HG02938 (cell line): ENCODE results near the gene HSPBAP1.

Experiments used
- ATAC-seq: cut with Tn5 transposase; IDR thresholded peaks from one replicate; pipeline ENCODE4 v1.9.1; 2021; ENCODE audit warnings: mild to moderate bottlenecking, moderate library complexity; ENCODE audit not compliant: unreplicated experiment

Gene HSPBAP1

GRCh38 chr3:122690096-122690495 lies 103.5 kb downstream of the HSPBAP1 start:
- ATAC-seq = no peak
